DOHH2 (cell line): ENCODE measurements around the gene PCGF3.

Experiments
- CTCF ChIP-seq: fragments of 200-600 bp; sonication (generic); IDR thresholded peaks from one replicate; pipeline ENCODE4 v1.5.1; 2014; ENCODE audit warnings: antibody characterized with exemption, mild to moderate bottlenecking, low read depth, low read length; ENCODE audit not compliant: poor library complexity, severe bottlenecking
- EZH2phosphoT487 ChIP-seq: fragments of 200-600 bp; sonication (generic); IDR thresholded peaks from 2 replicates; pipeline ENCODE4 v1.6.1; 2017; ENCODE audit warnings: borderline replicate concordance, mild to moderate bottlenecking, antibody characterized with exemption, low read length, moderate library complexity, mixed read lengths

- TF ChIP-seq CTCF: no peak
- TF ChIP-seq EZH2phosphoT487: no peak
Measured at GRCh38 chr4:754221-755120, 48.8 kb downstream of the PCGF3 start.
